ENCODE data around the gene CDKAL1. TPM values are rescaled to one million over a fixed set of nuclear protein-coding genes. Genes with fewer than 3 reads are reported as not detected.

The CDKAL1 gene
- total and polyA plus RNA-seq, 2 of the 8 experiments (the other 6 are each of a cell fraction or from before 2014, with no cell fraction given) = 8.4 to 24.6 TPM

GRCh38 chr6:21225912-21226311 is 691.7 kb downstream of the CDKAL1 start (continued):
- TF ChIP-seq, protein P1, sequence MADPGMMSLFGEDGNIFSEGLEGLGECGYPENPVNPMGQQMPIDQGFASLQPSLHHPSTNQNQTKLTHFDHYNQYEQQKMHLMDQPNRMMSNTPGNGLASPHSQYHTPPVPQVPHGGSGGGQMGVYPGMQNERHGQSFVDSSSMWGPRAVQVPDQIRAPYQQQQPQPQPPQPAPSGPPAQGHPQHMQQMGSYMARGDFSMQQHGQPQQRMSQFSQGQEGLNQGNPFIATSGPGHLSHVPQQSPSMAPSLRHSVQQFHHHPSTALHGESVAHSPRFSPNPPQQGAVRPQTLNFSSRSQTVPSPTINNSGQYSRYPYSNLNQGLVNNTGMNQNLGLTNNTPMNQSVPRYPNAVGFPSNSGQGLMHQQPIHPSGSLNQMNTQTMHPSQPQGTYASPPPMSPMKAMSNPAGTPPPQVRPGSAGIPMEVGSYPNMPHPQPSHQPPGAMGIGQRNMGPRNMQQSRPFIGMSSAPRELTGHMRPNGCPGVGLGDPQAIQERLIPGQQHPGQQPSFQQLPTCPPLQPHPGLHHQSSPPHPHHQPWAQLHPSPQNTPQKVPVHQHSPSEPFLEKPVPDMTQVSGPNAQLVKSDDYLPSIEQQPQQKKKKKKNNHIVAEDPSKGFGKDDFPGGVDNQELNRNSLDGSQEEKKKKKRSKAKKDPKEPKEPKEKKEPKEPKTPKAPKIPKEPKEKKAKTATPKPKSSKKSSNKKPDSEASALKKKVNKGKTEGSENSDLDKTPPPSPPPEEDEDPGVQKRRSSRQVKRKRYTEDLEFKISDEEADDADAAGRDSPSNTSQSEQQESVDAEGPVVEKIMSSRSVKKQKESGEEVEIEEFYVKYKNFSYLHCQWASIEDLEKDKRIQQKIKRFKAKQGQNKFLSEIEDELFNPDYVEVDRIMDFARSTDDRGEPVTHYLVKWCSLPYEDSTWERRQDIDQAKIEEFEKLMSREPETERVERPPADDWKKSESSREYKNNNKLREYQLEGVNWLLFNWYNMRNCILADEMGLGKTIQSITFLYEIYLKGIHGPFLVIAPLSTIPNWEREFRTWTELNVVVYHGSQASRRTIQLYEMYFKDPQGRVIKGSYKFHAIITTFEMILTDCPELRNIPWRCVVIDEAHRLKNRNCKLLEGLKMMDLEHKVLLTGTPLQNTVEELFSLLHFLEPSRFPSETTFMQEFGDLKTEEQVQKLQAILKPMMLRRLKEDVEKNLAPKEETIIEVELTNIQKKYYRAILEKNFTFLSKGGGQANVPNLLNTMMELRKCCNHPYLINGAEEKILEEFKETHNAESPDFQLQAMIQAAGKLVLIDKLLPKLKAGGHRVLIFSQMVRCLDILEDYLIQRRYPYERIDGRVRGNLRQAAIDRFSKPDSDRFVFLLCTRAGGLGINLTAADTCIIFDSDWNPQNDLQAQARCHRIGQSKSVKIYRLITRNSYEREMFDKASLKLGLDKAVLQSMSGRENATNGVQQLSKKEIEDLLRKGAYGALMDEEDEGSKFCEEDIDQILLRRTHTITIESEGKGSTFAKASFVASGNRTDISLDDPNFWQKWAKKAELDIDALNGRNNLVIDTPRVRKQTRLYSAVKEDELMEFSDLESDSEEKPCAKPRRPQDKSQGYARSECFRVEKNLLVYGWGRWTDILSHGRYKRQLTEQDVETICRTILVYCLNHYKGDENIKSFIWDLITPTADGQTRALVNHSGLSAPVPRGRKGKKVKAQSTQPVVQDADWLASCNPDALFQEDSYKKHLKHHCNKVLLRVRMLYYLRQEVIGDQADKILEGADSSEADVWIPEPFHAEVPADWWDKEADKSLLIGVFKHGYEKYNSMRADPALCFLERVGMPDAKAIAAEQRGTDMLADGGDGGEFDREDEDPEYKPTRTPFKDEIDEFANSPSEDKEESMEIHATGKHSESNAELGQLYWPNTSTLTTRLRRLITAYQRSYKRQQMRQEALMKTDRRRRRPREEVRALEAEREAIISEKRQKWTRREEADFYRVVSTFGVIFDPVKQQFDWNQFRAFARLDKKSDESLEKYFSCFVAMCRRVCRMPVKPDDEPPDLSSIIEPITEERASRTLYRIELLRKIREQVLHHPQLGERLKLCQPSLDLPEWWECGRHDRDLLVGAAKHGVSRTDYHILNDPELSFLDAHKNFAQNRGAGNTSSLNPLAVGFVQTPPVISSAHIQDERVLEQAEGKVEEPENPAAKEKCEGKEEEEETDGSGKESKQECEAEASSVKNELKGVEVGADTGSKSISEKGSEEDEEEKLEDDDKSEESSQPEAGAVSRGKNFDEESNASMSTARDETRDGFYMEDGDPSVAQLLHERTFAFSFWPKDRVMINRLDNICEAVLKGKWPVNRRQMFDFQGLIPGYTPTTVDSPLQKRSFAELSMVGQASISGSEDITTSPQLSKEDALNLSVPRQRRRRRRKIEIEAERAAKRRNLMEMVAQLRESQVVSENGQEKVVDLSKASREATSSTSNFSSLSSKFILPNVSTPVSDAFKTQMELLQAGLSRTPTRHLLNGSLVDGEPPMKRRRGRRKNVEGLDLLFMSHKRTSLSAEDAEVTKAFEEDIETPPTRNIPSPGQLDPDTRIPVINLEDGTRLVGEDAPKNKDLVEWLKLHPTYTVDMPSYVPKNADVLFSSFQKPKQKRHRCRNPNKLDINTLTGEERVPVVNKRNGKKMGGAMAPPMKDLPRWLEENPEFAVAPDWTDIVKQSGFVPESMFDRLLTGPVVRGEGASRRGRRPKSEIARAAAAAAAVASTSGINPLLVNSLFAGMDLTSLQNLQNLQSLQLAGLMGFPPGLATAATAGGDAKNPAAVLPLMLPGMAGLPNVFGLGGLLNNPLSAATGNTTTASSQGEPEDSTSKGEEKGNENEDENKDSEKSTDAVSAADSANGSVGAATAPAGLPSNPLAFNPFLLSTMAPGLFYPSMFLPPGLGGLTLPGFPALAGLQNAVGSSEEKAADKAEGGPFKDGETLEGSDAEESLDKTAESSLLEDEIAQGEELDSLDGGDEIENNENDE (IDR thresholded peaks at IDR 0.05; ENCODE audit: insufficient replicate concordance, low read length) = no peak
- TF ChIP-seq SIN3A (conservative IDR thresholded peaks at IDR 0.05 in 1 of 2, IDR thresholded peaks at IDR 0.05 in 1 of 2; ENCODE audit: low read depth in 1 of 2, low read length in 2 of 2) = no peak
- TF ChIP-seq SP4 (IDR thresholded peaks at IDR 0.05; ENCODE audit: low read length) = no peak
- no peak for TF ChIP-seq CHD2 (IDR thresholded peaks at IDR 0.05; ENCODE audit: low read length)
- TF ChIP-seq EP300 (IDR thresholded peaks at IDR 0.05; ENCODE audit: borderline replicate concordance in 1 of 2, low read depth in 2 of 2, low read length in 2 of 2) = no peak
- no peak for TF ChIP-seq TEAD4 (IDR thresholded peaks at IDR 0.05; ENCODE audit: low read depth, low read length)
- no peak for TF ChIP-seq POLR2AphosphoS5 (IDR thresholded peaks at IDR 0.05; ENCODE audit: low read depth, low read length)
- TF ChIP-seq TCF12 (IDR thresholded peaks at IDR 0.05; ENCODE audit: low read depth, low read length) = no peak
- TF ChIP-seq EGR1 (IDR thresholded peaks at IDR 0.05; ENCODE audit: borderline replicate concordance, low read depth, low read length) = no peak
- TF ChIP-seq, protein P2, sequence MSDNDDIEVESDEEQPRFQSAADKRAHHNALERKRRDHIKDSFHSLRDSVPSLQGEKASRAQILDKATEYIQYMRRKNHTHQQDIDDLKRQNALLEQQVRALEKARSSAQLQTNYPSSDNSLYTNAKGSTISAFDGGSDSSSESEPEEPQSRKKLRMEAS (IDR thresholded peaks at IDR 0.05) = no peak

Measured in H1 (cell line).